HT1080 (cell line): Measurements from ENCODE around the gene PAQR9. TPM values are rescaled to one million over a fixed set of nuclear protein-coding genes. Genes with fewer than 3 reads are reported as not detected.

Experiments
- DNase-seq: peaks from one replicate; pipeline ENCODE4 v3.0.0-alpha.2; 2015; ENCODE audit warnings: low read depth
- total RNA-seq: library from RNA; depleted of rRNA; stranded (reverse); fragments of >200 nt; shearing (Covaris generic); gene quantifications from 2 replicates; pipeline ENCODE4 v1.2.3, GENCODE V29; 2014

The PAQR9 gene
- total RNA-seq, 1 experiment from 2014 or later, result not detected

DNA sequence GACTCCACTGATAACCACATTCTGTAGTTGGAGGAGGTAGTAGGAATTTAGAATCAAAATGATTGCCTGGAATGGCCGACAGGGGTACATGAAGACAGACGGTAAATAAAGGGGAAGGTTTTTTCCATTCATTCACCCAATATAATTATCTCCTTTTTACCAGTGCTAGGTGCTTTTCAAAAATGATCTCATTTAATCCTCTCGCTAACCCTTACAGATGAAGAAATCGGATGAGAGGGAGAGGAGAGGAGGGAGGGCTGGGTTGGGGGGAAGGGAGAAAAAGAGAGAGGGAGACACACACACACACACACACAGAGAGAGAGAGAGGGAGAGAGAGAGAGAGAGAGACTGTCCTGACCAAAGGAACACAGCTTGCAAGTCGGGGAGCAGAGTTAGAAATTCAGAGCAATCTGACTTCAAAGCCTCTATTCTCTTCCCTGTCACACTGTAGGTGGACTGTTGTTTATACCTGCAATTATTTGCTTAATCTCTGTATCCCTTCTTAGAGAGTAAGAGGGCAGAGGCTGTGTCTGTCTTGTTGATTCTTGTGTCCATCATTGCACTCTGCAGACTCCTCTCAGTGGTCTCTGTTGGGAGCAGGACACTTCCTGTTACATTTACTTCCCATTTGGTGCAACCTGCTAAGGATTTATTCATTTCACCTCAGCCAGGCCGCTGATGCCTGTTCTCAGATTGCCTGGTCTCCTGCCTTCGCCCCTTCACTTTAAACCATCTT, 18.7 kb upstream of the PAQR9 start:
- no peak for DNase-seq

DNA sequence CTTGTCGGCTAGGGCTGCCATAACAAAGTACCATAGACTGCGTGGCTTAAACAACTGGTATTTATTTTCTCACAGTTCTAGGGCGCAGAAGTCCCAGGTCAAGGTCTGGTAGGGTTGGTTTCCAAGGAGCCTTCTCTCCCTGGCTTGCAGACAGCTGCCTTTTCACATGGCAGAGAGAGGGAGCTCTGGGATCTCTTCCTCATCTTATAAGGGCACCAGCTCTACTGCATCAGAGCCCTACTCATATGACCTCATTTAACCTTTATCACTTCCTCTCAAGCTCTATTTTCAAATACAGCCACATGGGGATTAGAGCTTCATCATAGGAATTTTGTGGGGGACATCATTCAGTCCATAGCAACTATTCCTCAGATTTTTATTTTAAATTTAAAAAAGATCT, 17.6 kb upstream of the PAQR9 start:
- DNase-seq, result peak; percentile 46

DNA sequence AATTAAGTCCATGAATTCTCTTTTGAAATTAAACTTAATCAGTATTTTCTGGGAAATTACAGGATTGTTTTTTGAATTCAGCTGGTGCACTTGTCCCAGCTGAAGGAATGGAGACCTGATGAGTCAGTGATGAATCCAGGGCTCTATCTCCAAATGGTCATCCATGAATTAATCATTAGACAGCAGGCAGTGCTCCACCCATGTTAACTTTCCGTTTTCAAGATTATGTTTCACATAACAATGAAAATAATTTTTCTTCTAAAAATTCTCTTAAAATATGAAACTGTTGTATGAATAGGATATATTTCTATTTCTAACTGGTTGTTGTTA, 13.9 kb upstream of the PAQR9 start:
- peak; percentile 69 for DNase-seq

DNA sequence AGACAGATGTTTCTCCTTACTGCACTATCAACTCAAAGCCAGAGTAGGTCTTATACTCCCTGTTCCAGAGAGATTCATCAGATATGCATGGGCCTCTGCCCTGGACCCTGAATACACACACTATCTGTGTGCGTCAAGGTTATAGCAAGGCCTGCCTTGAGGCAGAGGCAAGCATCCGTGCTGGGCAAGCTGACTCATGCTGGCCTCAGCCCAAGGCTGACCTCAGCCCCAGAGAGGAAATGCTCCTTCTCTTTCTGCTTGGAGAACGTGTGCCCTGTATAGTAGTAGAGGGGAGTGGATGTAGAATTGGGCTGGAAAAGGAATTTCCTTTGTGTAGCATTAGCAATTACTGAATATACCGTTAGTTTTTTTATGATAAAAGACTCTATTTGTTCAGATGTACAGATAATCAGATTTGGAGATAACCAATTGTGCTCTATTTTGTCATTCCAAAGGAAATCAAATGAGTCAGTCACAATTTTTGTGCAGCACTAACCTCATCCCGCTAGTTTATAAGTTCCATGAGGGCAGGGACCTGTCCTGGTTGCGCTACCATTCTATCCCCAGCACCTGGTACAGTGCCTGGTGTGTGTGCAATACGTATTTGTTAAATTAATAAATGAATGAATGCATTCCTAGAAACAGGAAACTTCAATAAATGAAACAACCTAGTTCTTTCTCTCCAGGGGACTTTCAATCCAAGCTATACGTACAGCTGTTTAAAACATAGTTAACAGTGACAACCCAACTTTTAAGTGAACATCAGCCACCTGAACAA, 13.3 kb upstream of the PAQR9 start:
- DNase-seq, result peak; percentile 99

DNA sequence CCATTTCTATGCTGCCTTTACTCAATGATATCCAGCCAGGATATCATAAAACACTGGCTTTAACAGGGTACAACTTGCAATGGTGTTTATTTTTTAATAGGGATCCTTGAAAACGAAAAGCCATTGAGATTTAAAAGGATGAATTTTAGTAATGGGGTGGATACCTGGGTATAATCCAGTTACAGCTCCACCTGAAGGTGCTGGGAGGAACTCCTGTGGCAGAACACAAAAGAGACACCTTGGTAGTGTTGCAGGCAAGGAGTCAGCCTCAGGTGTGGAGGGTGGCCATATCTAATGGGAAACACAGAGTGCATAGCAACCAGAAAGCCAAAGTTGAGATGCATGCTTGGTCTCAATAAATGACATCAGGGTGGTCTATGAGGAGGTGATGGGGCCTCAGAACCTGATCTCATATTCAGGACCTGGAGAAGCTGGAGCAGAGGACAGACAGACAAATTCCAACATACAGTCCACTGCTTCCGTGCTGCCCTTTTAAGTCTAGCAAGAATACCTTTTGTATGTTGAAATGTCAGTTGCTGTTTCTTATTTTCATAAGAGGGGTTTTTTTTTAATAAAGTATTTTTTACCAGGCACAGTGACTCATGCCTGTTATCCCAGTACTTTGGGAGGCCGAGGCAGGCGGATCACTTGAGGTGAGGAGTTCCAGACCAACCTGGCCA, 12.0 kb upstream of the PAQR9 start:
- no peak for DNase-seq

DNA sequence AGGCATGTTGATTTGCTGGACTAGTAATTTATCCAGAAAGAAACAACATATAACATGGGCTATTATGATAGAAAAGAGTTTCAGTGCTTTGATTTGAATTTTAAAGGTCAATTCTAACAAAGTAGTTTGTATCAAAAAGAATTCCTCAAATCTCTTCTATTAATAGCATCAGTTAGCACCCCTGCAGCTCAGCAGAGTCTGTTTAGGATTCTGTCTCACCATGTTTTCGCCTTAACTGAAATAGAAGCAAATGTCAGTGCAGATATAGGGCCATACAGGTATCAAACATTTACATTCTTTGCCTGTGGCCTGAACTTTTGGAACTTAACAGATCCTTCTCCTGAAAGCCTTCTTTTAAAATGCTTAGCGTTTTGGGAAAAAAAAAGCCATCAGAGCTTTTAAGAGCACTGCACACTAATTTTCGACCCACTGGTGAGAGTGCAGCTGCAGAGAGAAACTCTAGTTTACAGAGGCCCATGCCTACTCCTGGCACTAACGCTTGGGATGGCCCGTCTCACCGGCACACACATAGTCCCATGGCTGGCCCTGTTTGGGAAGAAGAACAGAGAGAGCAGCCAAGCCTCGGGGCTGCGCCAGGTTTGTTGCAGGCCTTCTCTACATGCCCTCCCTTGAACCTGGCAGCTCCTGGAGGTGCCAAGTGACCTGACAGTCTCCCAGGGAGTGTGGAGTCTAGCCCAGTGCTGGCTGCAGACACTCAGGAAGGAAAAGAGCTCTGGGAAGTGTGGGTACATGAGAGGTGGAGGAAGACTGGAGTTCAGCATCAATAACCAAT, 9.9 kb upstream of the PAQR9 start:
- DNase-seq, result no peak

DNA sequence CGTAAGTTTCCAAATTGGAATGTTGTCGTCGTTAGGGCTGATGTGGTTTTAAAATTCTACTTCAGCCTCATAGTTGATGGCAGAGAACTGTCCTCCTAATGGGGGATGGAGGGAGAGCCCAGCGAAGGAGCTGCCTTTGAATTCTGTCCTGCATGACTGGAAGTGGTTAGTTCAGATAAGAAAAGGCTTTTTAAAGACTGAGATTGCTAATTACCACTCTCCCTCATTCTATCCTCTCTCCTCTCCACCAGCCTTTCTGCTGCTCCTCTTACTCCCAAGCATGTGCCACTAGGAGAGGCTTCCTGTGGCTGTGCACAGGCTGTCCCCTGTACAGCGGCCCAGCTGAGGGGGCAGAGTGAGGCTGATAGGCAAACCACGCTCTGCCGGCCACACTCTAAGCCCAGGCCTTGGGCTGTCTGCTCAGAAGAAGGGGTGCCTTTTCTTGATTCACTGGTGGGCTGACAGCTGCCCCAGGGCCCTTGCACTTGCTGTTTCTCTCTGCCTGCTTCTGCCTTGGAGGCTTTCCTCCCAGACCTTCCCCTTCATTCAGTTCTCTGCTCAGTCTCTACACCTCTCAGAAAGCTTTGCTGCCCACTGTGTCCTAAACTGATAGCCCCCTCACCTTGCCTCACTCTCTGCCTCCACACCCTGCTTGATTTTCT, 8.7 kb upstream of the PAQR9 start:
- no peak for DNase-seq

DNA sequence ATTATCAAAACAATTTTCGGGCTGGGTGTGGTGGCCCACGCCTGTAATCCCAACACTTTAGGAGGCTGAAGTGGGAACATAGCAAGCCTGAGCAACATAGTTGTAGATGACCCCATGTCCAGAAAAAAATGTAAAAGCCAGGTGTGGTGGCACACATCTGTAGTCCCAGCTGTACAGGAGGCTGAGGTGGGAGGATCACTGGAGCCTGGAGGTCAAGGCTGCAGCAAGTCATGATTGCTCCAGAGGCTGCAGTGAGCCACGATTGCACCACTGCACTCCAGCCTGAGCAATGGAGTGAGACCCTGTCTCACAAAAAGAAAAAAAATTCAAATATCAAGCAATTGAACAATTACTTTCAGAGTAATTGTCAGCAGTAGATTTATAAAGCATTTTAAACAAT, 8.0 kb upstream of the PAQR9 start:
- no peak for DNase-seq

DNA sequence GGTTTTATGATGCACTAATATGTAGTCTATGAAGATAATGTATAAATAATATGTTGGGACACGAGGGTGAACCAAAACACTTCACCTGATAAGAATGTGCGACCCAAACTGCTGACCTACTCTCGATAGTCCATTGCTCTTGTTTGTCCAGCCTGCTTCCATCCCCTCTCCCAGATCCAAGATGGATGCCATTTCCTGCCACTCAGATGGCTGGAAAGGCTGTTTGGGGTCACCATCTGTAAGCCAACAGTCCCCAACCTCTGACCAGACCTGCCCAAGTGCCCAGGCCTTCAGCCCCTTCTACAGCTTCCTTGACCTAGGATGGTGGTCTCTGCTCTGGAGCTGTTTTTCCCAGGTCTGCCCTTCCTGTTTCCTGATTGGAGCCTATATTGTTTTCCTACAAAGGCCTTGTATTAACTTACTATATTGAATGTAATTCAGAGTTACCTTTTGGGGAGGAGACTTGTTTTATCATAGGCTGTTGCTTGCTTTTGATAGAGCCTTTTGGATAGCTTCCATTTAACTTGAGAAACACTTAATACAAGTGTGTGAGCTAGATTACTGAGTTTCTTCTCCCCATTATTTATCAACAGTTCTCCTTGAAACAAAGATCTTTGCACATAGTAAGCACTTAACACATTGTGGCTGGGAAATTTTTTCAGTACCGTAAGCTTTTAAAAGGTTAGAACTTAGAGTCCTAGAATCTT, 5.0 kb upstream of the PAQR9 start:
- no peak for DNase-seq

DNA sequence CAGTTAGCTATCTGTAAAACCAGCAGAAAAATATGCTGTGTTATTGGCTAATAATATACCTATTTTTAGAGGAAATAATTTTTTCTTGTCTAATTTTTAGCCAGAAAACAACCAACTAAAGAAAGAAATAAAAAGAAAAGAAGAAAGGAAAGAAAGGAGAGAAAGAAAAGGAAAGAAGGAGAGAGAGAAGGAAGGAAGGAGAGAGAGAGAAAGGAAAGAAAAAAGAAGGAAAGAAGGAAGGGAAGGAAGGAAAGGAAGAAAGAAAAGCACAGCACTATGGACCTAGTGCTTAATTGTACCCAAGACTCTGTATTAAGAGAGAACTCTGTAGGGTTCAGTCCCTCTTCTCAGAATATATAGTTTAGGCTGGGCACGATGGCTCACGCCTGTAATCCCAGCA, 3.3 kb upstream of the PAQR9 start:
- no peak for DNase-seq

DNA sequence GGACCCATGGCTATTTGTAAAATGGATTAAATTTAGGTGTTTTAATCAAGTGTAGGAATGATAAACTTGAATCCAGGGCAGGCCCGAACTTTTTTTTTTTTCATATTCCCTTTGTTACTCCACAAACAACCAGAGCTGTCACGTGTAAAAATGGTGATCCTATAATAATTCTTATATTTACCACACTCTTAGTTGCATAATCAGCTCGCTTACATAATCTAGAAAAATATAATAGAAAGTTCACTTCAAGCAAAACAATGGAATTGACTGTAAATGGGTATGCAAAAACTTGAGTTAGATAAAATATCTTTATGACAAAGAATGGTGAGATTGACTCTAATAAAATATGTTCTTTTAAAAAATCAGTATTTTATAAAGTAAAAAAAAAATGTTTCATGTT, 2.1 kb upstream of the PAQR9 start:
- no peak for DNase-seq

DNA sequence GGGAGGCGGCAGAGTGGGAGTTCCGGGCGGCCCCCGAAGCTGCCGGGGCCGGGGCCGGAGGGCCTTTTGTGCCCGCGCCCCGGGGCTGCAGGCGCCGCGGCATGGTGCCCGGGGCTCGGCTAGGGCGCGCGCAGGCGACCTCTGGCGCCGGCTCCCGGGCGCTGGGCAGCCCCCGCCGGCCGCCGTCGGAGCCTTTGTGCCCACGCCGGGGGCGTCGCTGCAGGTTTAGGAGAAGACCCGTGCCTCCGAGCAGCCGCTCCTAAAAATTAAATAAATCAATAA, 299 bp downstream of the PAQR9 start:
- DNase-seq, result no peak

DNA sequence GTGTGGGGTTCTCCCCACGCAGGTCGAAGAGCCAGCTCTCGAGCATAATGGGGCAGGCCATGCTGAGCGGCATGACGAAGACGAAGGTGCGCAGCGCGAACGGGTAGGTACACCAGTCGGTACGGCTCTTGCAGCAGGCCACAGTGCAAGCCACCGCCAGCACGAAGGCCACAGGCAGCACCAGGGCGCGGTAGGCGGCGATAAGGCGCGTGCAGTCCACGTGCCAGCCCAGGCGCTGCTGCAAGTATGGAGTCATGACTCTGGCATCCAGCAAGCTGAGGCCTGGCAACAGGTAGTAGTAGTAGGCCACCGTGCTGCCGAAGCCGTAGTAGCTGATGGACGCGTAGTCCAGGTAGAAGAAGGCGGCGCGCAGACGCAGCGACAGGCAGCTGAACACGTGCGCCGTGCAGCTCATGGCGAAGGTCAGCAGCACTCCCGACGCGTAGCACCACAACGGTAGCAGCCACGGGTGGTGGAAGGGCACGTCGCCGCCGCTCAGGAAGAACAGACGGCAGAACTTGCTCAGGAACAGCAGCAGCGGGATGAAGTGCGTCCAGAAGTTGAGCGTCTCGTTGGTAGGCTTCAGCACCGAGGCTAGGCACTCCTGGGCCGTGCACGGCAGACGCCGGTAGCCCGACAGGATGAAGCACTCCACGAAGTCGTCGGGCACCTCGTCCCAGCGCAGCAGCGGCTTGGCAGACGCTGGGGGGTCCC, 797 bp downstream of the PAQR9 start:
- no peak for DNase-seq

DNA sequence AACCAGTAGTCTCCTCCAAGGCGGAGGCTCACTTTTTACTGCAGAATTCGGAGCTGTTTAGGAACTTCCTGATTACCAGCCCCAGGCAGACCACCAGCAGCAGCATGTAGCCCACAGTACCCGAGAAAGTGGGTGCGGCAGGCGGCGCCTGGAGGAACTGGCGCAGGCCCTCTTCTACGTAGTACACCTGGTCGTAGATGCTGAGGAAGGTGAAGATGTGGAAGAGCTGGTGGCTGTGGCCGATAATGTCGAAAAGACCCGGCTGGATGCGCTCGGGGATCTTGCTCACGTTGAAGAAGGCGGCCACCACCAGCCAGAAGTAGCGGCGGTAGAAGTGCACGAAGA, 1.3 kb downstream of the PAQR9 start:
- no peak for DNase-seq

DNA sequence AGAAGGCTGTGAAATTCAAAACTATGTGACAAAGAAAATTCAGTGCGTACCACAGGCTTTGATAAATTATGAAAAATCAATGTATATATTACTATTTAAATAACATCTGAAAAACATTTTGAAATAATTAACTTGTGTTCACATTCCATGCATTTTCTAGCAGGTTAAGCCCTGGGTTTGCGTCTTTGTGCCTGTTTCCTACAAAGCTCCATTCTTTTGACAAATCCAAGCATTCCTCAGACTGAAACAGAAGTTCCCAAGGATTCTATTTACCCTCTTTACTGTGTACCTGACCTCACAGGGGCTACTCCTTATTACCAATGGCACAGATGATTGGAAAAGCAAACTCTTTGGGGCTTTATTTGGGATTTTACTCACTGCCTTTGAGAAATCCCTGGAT, 1.9 kb downstream of the PAQR9 start:
- DNase-seq, result no peak

DNA sequence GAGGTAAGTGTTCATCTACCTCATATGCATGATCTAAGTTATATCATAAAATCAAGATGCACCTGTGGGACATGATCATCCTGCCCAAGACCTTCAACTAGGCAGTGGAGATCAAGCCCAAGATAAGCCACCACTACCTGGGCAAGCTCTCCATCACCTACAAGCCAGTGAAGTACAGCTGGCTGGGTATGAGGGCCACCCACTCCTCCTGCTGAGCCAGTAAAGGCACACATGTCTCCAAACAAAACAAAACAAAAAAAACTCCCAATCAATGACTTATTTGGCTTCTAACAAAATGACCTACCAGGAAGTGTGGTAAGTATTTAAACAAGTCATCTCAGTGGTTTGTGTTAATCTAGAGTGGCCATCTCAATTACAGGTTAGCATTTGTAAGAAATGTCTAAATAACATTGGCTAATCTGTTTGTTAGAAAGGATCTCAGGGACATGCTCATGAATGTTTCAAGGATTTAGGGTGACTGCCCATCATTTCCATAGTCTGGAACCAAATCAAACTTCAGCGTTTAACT, 3.1 kb downstream of the PAQR9 start:
- DNase-seq, result no peak

DNA sequence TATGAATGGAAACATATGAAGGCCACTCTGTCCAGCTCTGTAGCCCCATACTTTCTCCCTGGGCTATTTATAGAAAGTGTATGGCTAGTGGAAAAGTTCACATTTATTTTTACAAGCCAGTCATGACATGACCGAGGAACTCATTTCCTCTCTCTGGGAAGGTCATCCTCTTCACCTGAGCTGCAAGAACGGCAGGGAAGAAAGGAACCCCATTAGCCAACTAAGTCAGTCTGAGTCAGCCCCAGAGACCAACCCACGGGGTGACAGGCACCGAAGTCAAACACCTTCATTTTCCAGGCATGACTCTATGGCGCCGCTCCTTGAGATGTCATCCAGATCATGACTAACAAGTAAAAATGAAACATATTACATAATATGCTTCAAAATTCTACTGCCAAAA, 4.8 kb downstream of the PAQR9 start:
- DNase-seq, result peak; percentile 89

DNA sequence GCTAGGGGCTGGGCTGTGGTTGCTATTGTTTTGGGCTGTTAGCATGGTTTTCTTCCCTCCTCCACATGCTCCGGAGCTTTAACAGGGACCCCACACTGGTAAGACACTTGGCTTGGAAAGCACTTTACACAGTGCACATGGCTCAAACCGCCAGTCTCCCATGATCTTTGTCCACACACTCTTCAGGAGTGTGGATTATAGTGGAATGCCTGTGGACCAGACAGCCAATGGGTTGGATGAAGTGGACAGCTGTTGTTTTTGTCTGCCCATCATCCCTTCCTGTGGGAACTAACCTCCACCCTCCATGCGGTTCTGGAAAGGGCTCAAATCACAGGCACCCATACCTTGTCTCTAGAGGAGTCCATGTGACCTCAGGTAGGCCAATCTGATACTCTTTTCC, 10.0 kb downstream of the PAQR9 start:
- DNase-seq, result no peak

DNA sequence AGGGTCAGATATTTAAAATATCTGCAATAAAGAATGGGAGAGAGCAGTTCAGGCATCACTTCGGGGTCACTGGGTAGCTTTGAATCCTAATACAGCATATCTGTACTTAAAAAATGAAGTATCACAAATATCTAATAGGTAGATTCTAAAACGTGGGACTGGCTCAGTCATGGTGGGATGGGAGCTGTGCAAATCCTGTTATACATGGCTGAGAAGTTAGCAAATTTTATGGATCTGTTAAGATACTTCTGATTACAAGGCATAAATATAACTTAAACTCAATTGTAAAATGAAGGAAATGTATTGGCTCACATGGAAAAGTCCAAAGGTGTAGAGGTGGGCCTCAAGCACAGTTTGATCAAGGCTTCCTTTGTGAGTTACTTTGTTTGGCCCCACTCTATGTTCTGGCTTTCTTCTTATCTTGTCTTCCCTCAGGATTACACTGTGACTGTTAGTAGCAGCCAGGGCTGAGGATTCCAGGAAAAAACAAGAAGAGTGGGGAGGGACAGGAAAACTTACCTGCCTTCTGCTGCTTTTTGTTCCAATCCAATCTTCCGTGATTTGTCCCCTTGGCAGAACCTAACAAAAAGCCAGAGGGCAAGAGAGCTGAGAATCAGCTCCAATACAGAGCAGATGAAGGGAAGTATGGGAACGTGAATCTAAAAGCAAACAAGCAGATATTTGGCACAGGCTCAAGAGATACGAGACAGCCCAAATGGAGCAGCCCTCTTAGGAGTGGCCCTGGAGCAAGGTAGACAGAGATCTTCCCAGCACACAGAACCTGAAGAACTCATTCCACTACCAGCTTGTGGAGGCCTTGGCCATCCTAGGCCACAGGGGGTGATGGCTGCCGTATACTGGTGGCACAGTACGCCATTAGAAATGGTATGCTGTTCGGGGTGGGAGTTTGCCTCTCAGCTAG, 10.9 kb downstream of the PAQR9 start:
- DNase-seq, result no peak
